ENCODE results near the gene IFNA6.

DNA sequence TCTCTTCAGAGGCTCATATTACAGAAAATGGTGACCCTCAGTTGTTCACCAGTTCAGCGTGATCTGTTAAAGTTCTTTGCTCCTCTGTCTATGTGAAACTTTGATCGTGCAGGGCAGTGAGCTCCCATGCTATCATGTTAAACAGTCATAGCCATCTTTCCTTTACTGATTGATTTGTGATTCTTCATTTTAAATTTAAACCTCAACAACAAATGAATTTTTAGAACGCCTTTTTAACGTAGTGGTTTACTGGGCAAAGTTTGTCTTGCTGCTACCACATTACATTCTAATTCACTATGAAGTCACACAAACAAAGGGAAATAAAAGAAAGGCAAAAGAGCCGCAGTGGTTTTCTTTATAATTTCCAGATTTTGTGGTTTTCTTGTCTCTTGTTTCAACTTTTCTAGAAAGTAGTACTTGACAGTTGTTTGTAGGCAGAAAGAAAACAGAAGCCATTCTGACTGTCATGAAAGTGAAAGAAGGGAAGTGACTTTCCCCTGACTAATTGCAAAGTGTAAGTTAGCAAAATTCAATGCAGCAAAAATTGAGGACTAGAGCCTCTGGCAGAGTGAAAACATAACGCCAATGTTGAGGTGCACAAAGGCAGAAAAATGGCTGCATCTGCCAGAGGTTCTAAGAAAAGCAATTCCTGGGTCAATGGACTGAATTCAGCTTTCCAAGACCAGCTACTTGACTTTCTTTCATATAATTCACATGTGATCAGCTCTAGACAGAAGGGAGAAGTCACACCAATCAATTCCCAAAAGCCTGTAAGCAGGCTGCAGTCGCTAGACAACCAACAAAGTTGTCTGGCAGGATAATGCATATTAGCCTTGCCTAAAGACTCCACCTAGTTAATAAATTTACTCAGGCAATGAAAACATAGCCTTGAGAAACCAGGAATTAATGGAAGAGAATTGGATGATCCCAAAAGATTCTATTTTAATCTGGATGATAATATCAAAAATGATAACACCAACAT lies 7.1 kb upstream of the IFNA6 start:
- TF ChIP-seq POLR2AphosphoS5 (IDR thresholded peaks at IDR 0.05; ENCODE audit: low read depth, low read length) (no peak), SPI1 (IDR thresholded peaks at IDR 0.05; ENCODE audit: low read depth, low read length) (peak; percentile 96)

All from GM12891 (cell line).